WERI-Rb-1 (cell line): ENCODE results near the gene PRG3.
"Not testable (repeated sequence)": the region's sequence is repeated elsewhere in the genome, so short reads cannot be mapped to it uniquely, and the experiment has no call there.

ENCODE experiments used
- DNase-seq: peaks from one replicate; pipeline ENCODE4 v3.0.0-alpha.2; 2020
- H3K27ac ChIP-seq: fragments of 250-450 bp; sonication (Bioruptor Pico); 2 replicates; pipeline ENCODE4 v1.5.1; 2020; ENCODE audit warnings: mild to moderate bottlenecking, moderate library complexity
- H3K27me3 ChIP-seq: fragments of 250-450 bp; sonication (Bioruptor Pico); 2 replicates; pipeline ENCODE4 v1.5.1; 2021; ENCODE audit warnings: mild to moderate bottlenecking, low read depth, moderate library complexity; ENCODE audit not compliant: insufficient read depth, severe bottlenecking
- H3K36me3 ChIP-seq: fragments of 250-450 bp; sonication (Bioruptor Pico); 2 replicates; pipeline ENCODE4 v1.5.1; 2020; ENCODE audit warnings: mild to moderate bottlenecking, moderate library complexity
- H3K4me3 ChIP-seq: 2 replicates; pipeline ENCODE4 v1.5.1; 2011; ENCODE audit warnings: low read depth, mild to moderate bottlenecking, control low read depth, low read length
- H3K9me3 ChIP-seq: fragments of 250-450 bp; sonication (Bioruptor Pico); 2 replicates; pipeline ENCODE4 v1.5.1; 2021; ENCODE audit warnings: mild to moderate bottlenecking, moderate library complexity; ENCODE audit not compliant: severe bottlenecking
- CTCF ChIP-seq: IDR thresholded peaks from 2 replicates; pipeline ENCODE4 v1.5.1; 2011; ENCODE audit warnings: low read depth, mild to moderate bottlenecking, control low read depth, inconsistent platforms, low read length

Gene PRG3

GRCh38 chr11:57364851-57365660 lies 15.9 kb downstream of the PRG3 start:
- peaks cover 75% of the 10 kb centered on the region for H3K27me3 ChIP-seq
- TF ChIP-seq CTCF, result no peak
- H3K27ac ChIP-seq, result no peak overlapping the region
- no peaks in the 10 kb centered on the region for H3K36me3 ChIP-seq
- no peak overlapping the region for H3K4me3 ChIP-seq
- H3K9me3 ChIP-seq, result no peaks in the 10 kb centered on the region
- no peak for DNase-seq

DNA sequence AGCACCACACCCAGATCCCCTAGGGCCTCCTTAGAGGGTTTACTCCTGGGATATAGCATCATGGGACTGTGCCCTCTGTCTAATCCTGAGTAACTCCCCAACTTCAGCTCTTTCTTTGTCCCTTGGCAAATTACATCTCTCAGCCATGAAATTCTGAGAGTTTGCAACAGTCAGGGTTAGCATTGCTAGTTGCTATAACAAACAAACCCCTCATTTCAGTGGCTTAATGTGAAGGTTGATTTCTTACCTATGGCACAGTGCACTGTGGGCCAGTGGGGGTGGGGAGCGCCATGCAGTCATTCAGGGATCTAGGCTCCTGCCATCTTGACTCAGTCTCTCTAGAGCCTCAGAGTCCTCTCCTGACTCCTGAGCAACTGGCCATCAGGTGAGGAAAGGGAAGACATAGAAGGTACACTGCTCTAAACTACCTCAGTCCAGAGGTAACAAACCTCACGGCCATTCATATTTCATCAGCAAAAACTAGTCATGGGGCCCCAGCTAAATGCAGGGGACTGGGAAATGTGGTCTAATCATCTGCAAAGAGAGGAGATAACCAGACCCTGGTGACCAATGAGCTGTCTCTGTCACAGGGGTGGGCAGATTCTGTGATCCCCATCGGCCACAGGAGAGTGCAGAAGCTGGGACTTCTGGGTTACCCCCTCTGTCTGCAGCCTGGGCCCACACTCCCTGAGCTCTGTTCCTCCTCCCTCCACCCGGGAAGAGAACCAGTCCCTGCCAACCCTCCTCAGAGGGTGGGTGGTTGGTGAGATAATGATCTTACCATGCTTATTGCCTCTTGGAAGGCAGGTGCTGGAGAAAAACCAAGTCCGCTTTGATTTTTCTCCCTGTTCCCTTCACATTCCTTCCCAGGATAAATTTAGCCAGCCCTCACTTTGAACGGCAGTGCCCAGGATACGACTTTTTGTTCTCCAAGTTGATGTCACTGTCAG lies 17.5 kb downstream of the PRG3 start:
- Histone ChIP-seq H3K27me3 (peaks cover 74% of the 10 kb centered on the region), H3K4me3 (no peak overlapping the region), H3K27ac (no peak overlapping the region), H3K9me3 (no peaks in the 10 kb centered on the region), H3K36me3 (no peaks in the 10 kb centered on the region)
- TF ChIP-seq CTCF, result no peak
- no peak for DNase-seq

GRCh38 chr11:57361926-57362325 lies 19.0 kb downstream of the PRG3 start:
- TF ChIP-seq CTCF, result no peak
- Histone ChIP-seq H3K36me3 (no peaks in the 10 kb centered on the region), H3K27me3 (peaks cover 60% of the 10 kb centered on the region), H3K9me3 (no peaks in the 10 kb centered on the region), H3K4me3 (no peak overlapping the region), H3K27ac (no peak overlapping the region)
- no peak for DNase-seq

- H3K4me3 ChIP-seq, H3K36me3 ChIP-seq, H3K27ac ChIP-seq, DNase-seq, H3K9me3 ChIP-seq: not testable (repeated sequence)
- H3K27me3 ChIP-seq, result peaks cover 55% of the 10 kb centered on the region
Measured at GRCh38 chr11:57361420-57361819, 19.5 kb downstream of the PRG3 start.

DNA sequence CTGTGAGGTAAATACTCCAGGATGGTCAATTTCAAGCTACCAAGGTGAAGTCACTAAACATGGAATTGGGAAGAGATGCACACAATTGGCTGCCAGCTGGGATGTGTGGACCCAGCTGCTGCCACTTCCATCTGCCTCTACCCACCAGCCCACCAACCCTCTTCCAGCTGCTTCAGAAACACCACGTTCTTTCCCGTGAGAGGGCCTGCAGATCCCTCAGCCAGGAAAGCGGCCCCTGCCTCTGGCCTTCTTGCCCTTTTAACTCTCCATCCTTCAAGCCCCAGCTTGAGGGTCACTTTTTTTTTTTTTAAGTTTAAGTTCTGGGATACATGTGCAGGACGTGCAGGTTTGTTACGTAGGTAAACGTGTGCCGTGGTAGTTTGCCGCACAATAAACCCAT lies 20.0 kb downstream of the PRG3 start:
- TF ChIP-seq CTCF, result no peak
- Histone ChIP-seq H3K27me3 (peaks cover 50% of the 10 kb centered on the region), H3K9me3 (no peaks in the 10 kb centered on the region), H3K36me3 (no peaks in the 10 kb centered on the region), H3K27ac (no peak overlapping the region), H3K4me3 (no peak overlapping the region)
- no peak for DNase-seq
